NCI-H526 treated with DMSO at 0.1 percent for 48 hours (cell line): ENCODE measurements around the gene NOS3.

Experiments used
- DNase-seq: peaks from one replicate; lab custom pipeline; 2025; lab: John Stamatoyannopoulos, UW

NOS3 gene

DNA sequence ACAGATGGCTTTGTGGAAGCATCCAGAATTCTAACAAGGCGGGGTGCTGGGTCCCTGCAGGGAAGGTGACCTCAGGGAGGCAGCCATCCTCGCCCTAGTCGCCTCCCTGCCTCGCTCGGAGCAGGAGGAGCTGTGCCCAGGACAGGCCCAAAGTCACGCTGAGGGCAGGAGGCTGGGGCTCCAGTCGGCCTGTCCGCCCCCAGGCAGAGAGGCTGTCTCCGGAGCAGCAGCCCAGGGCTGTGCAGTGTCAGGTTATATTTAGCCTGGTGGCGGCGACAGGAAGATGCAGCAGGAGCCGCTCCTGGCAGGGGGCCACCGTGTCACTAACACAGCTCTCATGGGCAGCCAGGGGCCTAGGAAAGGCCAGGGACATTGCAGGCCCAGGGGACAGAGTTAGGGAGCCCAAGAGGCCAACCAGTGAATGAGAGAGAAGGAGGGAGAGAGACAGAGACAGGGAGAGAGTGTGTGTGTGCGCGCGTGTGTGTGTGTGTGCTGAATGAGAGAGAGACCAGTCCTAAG, 26.2 kb upstream of the NOS3 start:
- DNase-seq, result no peak

DNA sequence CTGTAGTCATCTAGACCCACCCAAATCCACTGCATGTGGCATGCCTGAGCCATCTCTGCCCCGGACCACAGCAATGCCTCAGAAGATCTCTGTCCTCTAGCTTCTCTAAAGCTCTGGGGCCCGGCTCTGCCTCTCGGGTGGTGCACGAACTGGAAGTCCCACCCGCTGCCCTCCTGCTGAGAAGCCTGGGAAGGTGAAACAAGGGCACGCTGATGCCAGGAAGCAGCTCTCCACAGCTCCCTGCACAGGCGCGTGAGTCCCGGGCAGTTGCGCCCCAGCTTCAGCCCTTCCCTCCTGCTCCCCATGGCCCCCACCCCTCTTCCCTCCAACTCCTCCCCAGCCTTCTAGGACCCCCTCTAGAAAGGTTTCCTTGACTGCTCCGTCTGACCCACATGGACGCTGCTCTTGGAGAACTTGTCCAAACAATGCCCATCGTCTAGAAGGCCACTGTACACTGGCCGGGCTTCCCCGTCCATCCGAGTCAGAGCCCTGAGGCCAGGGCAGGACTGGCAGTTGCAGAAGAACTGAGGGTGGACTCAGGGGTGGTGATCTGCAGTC, 25.5 kb upstream of the NOS3 start:
- no peak for DNase-seq

- no peak for DNase-seq
These were observed 24.8 kb upstream of the NOS3 start for GRCh38 chr7:150966002-150966401.

- DNase-seq, result no peak
These were observed 23.5 kb upstream of the NOS3 start for GRCh38 chr7:150967349-150967748.

- no peak for DNase-seq
These were observed 22.6 kb upstream of the NOS3 start for GRCh38 chr7:150968056-150968733.

- DNase-seq, result no peak
These were observed 22.0 kb upstream of the NOS3 start for GRCh38 chr7:150968734-150969372.

DNA sequence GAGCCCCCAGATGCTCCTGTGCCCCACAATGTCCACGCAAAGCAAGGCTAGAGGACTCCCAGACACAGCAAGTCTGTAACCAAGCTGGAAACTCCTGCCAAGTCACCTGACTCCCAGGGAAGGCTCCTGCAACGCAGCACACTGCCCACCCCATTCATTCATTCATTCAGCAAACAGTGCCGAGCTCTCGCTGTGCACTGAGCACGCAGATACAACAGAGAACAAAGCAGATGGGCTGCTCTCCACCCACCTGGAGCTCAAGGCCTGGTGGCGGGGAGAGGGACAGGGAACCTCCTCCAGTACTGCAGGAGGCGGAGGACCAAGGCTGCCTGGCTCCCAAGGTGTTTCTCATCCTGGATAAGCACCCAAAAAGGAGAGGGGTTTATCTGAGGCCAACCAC, 21.3 kb upstream of the NOS3 start:
- no peak for DNase-seq

- no peak for DNase-seq
These were observed 20.4 kb upstream of the NOS3 start for GRCh38 chr7:150970424-150970823.

DNA sequence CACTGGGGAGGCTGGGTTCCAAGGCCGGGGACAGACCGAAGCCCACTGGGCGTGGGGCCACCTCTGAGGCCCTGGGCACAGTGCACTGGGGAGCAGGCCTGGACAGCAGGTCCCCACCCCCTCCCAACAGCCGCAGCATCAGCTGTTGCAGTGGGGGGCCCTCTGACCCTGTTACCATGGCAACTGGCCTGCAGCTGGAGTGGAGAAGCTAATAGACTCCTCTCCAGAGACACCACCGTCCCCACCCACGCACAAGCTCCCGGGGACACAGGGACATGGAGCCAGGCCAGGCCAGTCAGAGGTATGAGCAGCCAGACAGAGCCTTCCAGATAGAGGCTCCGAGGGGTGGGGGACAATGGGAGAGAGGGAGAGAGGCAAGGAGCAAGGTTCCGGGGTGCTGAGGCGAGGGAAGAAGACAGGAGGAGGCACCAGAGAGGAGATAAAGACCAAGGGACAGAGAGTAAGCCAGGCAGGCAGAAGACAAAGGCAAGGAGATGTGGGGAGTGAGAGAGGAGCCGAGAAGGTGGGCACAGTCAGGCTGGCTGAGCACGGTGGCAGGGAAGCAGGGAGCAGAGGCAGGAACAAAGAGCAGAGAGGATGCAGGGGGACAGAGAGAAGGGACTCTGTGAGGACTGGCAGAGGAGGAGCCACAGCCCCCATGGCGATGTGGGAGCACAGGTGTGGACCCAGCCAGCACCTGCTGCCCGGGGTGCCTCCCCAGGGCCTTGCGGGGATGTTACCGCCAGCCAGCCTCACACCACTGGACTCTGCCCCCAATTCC, 19.4 kb upstream of the NOS3 start:
- no peak for DNase-seq

DNA sequence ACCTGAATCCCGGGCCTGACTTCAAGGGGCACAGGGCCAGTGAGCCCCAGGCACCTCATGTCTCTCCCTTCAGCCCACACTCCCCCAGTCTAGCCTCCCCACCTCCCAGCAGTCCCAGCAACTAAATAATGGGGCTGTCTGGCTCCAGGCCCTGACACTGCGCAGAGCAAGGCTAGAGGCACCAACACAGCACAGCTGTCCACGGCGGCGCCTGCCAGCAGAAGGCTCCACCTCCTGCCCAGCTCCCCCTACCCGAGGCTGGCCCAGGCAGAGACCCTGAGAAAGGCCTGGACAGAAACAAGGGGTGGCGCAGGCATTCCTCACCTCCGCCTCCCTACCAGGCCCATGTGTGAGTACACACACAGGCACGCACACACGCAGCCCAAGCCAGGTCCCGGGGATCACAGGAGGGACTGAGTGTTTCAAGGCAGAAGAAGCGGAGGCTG, 18.8 kb upstream of the NOS3 start:
- DNase-seq, result no peak

DNA sequence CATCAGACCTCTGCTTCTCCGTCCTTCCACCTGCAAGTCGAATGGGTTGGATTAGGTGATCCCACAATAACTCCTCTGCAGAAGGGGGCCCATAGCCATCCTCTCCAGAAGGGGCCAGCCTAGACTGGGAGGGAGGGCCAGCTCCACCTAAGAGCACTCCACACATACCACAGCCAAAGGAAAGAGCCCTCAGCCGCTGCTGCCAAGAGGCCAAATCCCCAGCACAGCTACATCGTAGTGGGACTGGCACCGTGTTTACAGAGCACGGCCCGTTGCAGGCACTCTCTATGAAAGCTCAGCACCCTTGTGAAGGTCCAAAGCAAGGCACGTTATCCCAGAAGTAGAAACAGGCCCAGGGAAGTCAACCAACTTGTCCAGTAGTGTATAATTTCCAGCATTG, 18.1 kb upstream of the NOS3 start:
- no peak for DNase-seq

DNA sequence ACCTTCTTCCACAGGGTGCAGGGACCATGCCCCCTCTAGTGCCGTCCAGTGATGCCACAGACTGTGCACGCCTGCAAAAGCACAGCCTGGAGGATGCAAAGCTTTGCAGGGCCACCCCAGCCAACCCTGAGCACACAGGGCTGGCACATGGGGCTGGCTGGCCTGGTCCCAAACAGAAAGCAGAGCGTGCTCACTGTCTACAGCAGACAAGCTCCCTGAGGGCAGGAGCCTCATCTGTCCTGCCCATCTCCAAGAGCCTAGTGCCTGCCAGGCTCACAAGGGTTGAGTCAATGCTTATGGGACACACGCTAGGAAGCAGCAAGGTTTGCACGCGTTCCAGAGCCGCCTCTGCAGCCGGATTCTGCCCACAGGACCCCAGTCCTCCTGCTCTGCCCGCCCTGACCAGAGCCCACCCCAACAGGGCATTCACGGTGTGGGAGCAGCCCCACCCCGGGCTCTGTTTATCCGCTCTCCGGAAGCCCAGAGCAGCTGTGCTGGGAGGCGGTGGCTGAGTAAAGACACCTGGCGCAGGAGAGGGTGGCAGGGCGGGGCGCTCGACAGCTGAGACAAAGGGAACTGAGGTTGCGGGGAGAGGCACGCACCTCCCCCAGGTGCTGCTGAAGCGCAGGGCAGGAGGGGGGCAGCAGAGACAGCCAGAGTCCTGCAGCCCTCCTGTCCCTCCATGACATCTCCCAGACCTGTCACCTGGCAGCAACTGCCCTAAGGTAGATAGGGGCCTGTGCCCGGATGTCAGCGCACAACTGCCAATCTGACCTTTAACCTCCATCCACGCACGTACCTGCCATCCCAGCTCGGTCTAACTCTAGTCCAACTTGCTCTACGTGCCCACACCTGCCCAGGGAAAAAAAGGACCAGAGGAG, 17.0 kb upstream of the NOS3 start:
- DNase-seq, result peak; percentile 62

GRCh38 chr7:150974468-150975391, 16.1 kb upstream of the NOS3 start:
- peak; percentile 60 for DNase-seq

- no peak for DNase-seq
These were observed 15.1 kb upstream of the NOS3 start for GRCh38 chr7:150975536-150976319.

DNA sequence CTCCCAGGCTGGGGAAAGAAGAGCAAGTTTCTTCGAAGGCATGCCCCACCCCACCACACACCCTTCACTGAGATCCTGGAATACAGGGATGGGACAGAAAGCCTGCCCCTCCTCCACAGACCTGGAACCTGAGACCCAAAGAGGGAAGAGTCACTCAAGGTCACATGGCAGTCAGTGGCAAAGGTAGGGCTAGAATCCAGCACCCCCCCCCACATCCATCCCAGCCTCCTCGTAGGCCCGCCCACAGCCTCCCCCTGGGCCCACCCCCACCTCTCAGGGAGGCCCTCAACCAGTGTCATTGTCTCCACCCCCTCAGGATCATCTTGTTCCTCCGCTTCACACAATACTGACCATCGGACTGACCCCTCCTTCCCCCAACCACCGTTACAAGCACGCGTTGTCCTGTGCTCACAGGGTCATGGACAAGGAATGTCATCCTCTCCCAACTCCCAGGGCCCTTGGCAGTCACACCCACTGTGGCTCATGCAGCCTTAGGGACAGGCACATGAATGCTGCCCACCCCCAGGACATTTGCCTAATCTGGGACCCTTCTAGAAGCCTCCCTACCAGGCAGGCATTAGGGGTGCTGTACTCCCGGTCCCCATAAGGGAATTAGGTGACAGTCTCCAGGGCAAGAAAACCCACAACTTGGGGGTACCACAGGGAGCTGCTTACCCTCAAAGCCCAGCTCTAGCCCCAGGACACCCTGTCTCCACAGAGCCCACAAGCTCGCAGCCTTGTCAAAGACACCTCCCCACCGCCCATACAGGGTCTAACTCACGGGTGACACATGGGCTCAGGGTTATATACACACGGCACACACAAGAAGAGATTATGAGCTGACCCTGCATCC, 14.1 kb upstream of the NOS3 start:
- DNase-seq, result no peak

GRCh38 chr7:150977382-150978125, 13.3 kb upstream of the NOS3 start:
- DNase-seq, result no peak

DNA sequence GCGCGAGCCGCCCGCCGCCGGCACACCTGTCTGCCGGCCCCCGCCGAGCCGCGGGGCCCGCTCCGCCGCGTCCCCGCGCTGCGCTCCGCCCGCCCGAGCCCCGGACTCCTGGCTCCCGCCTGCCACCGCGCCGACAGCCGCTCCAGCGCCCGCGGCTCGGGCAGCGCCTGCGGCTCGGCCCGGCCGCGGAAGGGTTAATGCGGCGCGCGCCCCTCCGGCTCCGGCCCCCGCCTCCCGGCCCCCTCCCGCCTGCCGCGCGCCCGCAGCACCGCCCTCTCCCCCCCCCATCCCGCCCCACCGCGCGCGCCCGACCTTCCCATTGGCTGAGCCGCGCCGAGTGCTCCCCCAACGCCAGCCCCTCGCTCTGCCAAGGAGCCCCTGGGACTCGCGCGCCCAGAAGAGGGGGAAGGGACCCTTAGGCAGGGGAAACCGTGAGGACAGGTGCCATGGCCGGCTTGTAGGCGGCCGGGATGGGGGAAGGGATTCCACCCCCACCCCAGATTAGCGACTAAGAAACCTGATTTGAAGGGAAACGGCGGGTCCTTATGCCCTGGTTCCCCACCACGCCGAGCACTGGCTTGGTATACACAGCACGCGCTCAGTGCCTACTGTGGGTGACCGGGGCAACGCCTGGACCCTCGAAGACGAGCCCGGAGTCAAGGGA, 12.6 kb upstream of the NOS3 start, which contains the start of gene KCNH2:
Gene KCNH2, minus strand, starts transcription at position 196 of the 664 bp plus-strand sequence. CDS start 408 bp downstream, outside the sequence.
- DNase-seq, result peak; percentile 72
